Measurements from ENCODE around the gene DUOX1. TPM values are rescaled to one million over a fixed set of nuclear protein-coding genes. Genes with fewer than 3 reads are reported as not detected.

DUOX1 gene
- polyA plus RNA-seq, 1 of the 3 experiments (the other 2 are of a cell fraction), result not detected

- H3K9me3 ChIP-seq, result no peaks in the 10 kb centered on the region
- H3K27ac ChIP-seq (ENCODE audit: low read depth in 2 of 2, low read length in 1 of 2), result peak overlapping the region in 1 of 2 experiments; percentile 92; a peak in 2 of 4 replicates
- no peaks in the 10 kb centered on the region for H3K9me2 ChIP-seq
- 100% methylated on average over 1 of the region's 12 CpGs for WGBS (ENCODE audit: low lambda C conversion rate)
- DNase-seq, result no peak
- peaks cover 6% of the 10 kb centered on the region for H3F3A ChIP-seq (replicated peaks; ENCODE audit: insufficient read depth)
- peaks cover 0 to 6% of the 10 kb centered on the region in 2 experiments for H3K36me3 ChIP-seq (replicated peaks in 1 of 2; ENCODE audit: control insufficient read depth in 1 of 2, insufficient read depth in 2 of 2, low read length in 1 of 2)
- H3K9ac ChIP-seq, result no peak overlapping the region
- ChIA-PET POLR2A (interaction anchor here (1.7 to 5.9 kb wide), 2 partner anchors 14 to 26 kb away, joined by 5 to 97 read pairs; partner anchors contain the start of gene SHF), CTCF (interaction anchor here (0.9 to 5.9 kb wide), 8 partner anchors 8 to 230 kb away, joined by 3 to 28 read pairs (median 6); a partner anchor contains a TSS)
- TF ChIP-seq FOXM1 (IDR thresholded peaks at IDR 0.05; ENCODE audit: low read depth), result no peak
- TF ChIP-seq, protein P1, sequence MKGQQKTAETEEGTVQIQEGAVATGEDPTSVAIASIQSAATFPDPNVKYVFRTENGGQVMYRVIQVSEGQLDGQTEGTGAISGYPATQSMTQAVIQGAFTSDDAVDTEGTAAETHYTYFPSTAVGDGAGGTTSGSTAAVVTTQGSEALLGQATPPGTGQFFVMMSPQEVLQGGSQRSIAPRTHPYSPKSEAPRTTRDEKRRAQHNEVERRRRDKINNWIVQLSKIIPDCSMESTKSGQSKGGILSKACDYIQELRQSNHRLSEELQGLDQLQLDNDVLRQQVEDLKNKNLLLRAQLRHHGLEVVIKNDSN (IDR thresholded peaks at IDR 0.05; ENCODE audit: borderline replicate concordance, low read depth), result no peak
- TF ChIP-seq NFIC (IDR thresholded peaks at IDR 0.05; ENCODE audit: borderline replicate concordance), result no peak
- TF ChIP-seq YY1 (IDR thresholded peaks at IDR 0.05; ENCODE audit: low read depth), result no peak
- TF ChIP-seq ELF1 (IDR thresholded peaks at IDR 0.05), result no peak
- TF ChIP-seq TEAD4 (IDR thresholded peaks at IDR 0.05; ENCODE audit: borderline replicate concordance, insufficient read depth), result no peak
- TF ChIP-seq MAX (IDR thresholded peaks at IDR 0.05; ENCODE audit: low read depth), result no peak
- no peak for TF ChIP-seq MEF2A (IDR thresholded peaks at IDR 0.05; ENCODE audit: borderline replicate concordance, low read depth)
- TF ChIP-seq CHD2 (IDR thresholded peaks at IDR 0.05; ENCODE audit: low read length, partially characterized antibody), result no peak
- no peak for TF ChIP-seq TAF1 (IDR thresholded peaks at IDR 0.05; ENCODE audit: borderline replicate concordance, low read depth, low read length)
- TF ChIP-seq, protein P2, sequence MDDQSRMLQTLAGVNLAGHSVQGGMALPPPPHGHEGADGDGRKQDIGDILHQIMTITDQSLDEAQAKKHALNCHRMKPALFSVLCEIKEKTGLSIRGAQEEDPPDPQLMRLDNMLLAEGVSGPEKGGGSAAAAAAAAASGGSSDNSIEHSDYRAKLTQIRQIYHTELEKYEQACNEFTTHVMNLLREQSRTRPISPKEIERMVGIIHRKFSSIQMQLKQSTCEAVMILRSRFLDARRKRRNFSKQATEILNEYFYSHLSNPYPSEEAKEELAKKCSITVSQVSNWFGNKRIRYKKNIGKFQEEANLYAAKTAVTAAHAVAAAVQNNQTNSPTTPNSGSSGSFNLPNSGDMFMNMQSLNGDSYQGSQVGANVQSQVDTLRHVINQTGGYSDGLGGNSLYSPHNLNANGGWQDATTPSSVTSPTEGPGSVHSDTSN (IDR thresholded peaks at IDR 0.05), result no peak
- TF ChIP-seq RCOR1 (IDR thresholded peaks at IDR 0.05; ENCODE audit: low read length), result no peak
- TF ChIP-seq, protein P3, sequence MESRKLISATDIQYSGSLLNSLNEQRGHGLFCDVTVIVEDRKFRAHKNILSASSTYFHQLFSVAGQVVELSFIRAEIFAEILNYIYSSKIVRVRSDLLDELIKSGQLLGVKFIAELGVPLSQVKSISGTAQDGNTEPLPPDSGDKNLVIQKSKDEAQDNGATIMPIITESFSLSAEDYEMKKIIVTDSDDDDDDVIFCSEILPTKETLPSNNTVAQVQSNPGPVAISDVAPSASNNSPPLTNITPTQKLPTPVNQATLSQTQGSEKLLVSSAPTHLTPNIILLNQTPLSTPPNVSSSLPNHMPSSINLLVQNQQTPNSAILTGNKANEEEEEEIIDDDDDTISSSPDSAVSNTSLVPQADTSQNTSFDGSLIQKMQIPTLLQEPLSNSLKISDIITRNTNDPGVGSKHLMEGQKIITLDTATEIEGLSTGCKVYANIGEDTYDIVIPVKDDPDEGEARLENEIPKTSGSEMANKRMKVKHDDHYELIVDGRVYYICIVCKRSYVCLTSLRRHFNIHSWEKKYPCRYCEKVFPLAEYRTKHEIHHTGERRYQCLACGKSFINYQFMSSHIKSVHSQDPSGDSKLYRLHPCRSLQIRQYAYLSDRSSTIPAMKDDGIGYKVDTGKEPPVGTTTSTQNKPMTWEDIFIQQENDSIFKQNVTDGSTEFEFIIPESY (IDR thresholded peaks at IDR 0.05; ENCODE audit: borderline replicate concordance, low read depth), result no peak
- TF ChIP-seq RFX5 (IDR thresholded peaks at IDR 0.05; ENCODE audit: low read length), result no peak
- TF ChIP-seq FOSL2 (IDR thresholded peaks at IDR 0.05; ENCODE audit: borderline replicate concordance, low read depth), result no peak
- TF ChIP-seq POLR2AphosphoS5 (IDR thresholded peaks at IDR 0.05; ENCODE audit: low read depth, low read length), result no peak
- TF ChIP-seq NRF1 (IDR thresholded peaks at IDR 0.05; ENCODE audit: low read depth, low read length), result no peak
- TF ChIP-seq EZH2phosphoT487 (IDR thresholded peaks at IDR 0.05; ENCODE audit: borderline replicate concordance, low read depth), result no peak
- no peak for TF ChIP-seq FOXJ3 (CRISPR knock-in tag; IDR thresholded peaks at IDR 0.05)
- peaks cover 0 to 63% of the 10 kb centered on the region in 2 experiments; a peak in 3 of 4 replicates for H3K4me1 ChIP-seq (ENCODE audit: control insufficient read depth in 1 of 2, insufficient read depth in 2 of 2, low read depth in 1 of 2, low read length in 1 of 2)
- no peak overlapping the region for H2AFZ ChIP-seq (ENCODE audit: low read depth)
- H3K4me3 ChIP-seq (ENCODE audit: low read depth in 2 of 2, low read length in 1 of 2), result no peak overlapping the region
- no peak overlapping the region for H3K4me2 ChIP-seq
- H3K79me2 ChIP-seq (ENCODE audit: insufficient read depth), result no peaks in the 10 kb centered on the region
- no peaks in the 10 kb centered on the region for H4K20me1 ChIP-seq (ENCODE audit: insufficient read depth)
- H3K27me3 ChIP-seq (ENCODE audit: insufficient read depth), result no peaks in the 10 kb centered on the region
These were observed 42.1 kb downstream of the DUOX1 start for GRCh38 chr15:45171912-45172311.
